Measurements from ENCODE around the gene ACTRT3. TPM values are rescaled to one million over a fixed set of nuclear protein-coding genes. Genes with fewer than 3 reads are reported as not detected.

Gene ACTRT3
- total RNA-seq, 1 donor from 2014 or later: 3.7 TPM

- Histone ChIP-seq H3K79me2 (ENCODE audit: insufficient read depth, low read length) (no peaks in the 10 kb centered on the region), H3K4me1 (ENCODE audit: insufficient read depth, low read length) (no peaks in the 10 kb centered on the region), H3K9me3 (ENCODE audit: insufficient read depth, low read depth, low read length) (no peaks in the 10 kb centered on the region), H3K9ac (ENCODE audit: low read length) (no peak overlapping the region), H3K4me2 (ENCODE audit: low read length) (no peak overlapping the region), H3K4me3 (ENCODE audit: insufficient read depth, low read depth, low read length) (no peak overlapping the region), H2AFZ (ENCODE audit: low read depth, low read length) (no peak overlapping the region), H3K27ac (ENCODE audit: low read depth, low read length) (no peak overlapping the region), H3K36me3 (ENCODE audit: insufficient read depth, low read length) (no peaks in the 10 kb centered on the region), H3K27me3 (ENCODE audit: insufficient read depth, low read length) (peaks cover 4% of the 10 kb centered on the region), H4K20me1 (ENCODE audit: insufficient read depth, low read length) (no peaks in the 10 kb centered on the region)
- no peaks in the 10 kb centered on the region for H3K4me1 Mint-ChIP-seq (ENCODE audit: low read depth, unreplicated experiment)
- no peak overlapping the region for H3K4me3 Mint-ChIP-seq (ENCODE audit: unreplicated experiment)
- H3K36me3 Mint-ChIP-seq (ENCODE audit: low read depth, unreplicated experiment): no peaks in the 10 kb centered on the region
- TF ChIP-seq CTCF (IDR thresholded peaks at IDR 0.05; ENCODE audit: insufficient read depth, low read depth, low read length): no peak
- no peak for TF ChIP-seq EZH2 (IDR thresholded peaks at IDR 0.05; ENCODE audit: insufficient read depth, low read length)
- no peaks in the 10 kb centered on the region for H3K27me3 Mint-ChIP-seq (ENCODE audit: low read depth, unreplicated experiment)
- FAIRE-seq (no peak), DNase-seq (ENCODE audit: low read depth) (no peak)
- H3K9me3 Mint-ChIP-seq (ENCODE audit: unreplicated experiment): no peaks in the 10 kb centered on the region
- no peak overlapping the region for H3K27ac Mint-ChIP-seq (ENCODE audit: unreplicated experiment)
Observed at GRCh38 chr3:169751875-169752274, 17.5 kb downstream of the ACTRT3 start.

GRCh38 chr3:169750665-169751064 lies 18.7 kb downstream of the ACTRT3 start:
- no peak overlapping the region for H3K9ac ChIP-seq (ENCODE audit: low read length)
- no peaks in the 10 kb centered on the region for H3K9me3 ChIP-seq (ENCODE audit: insufficient read depth, low read depth, low read length)
- no peaks in the 10 kb centered on the region for H3K79me2 ChIP-seq (ENCODE audit: insufficient read depth, low read length)
- H3K4me2 ChIP-seq (ENCODE audit: low read length): no peak overlapping the region
- no peak overlapping the region for H2AFZ ChIP-seq (ENCODE audit: low read depth, low read length)
- no peaks in the 10 kb centered on the region for H3K4me1 ChIP-seq (ENCODE audit: insufficient read depth, low read length)
- no peak overlapping the region for H3K27ac Mint-ChIP-seq (ENCODE audit: unreplicated experiment)
- no peak overlapping the region for H3K4me3 Mint-ChIP-seq (ENCODE audit: unreplicated experiment)
- DNase-seq (ENCODE audit: low read depth) (no peak), FAIRE-seq (no peak)
- H4K20me1 ChIP-seq (ENCODE audit: insufficient read depth, low read length): no peaks in the 10 kb centered on the region
- H3K27ac ChIP-seq (ENCODE audit: low read depth, low read length): no peak overlapping the region
- no peaks in the 10 kb centered on the region for H3K36me3 ChIP-seq (ENCODE audit: insufficient read depth, low read length)
- H3K9me3 Mint-ChIP-seq (ENCODE audit: unreplicated experiment): no peaks in the 10 kb centered on the region
- no peaks in the 10 kb centered on the region for H3K27me3 Mint-ChIP-seq (ENCODE audit: low read depth, unreplicated experiment)
- no peaks in the 10 kb centered on the region for H3K4me1 Mint-ChIP-seq (ENCODE audit: low read depth, unreplicated experiment)
- H3K36me3 Mint-ChIP-seq (ENCODE audit: low read depth, unreplicated experiment): no peaks in the 10 kb centered on the region
- no peak for TF ChIP-seq CTCF (IDR thresholded peaks at IDR 0.05; ENCODE audit: insufficient read depth, low read depth, low read length)
- TF ChIP-seq EZH2 (IDR thresholded peaks at IDR 0.05; ENCODE audit: insufficient read depth, low read length): no peak
- H3K27me3 ChIP-seq (ENCODE audit: insufficient read depth, low read length): peaks cover 7% of the 10 kb centered on the region
- H3K4me3 ChIP-seq (ENCODE audit: insufficient read depth, low read depth, low read length): no peak overlapping the region

GRCh38 chr3:169748670-169749069 lies 20.7 kb downstream of the ACTRT3 start:
- Histone ChIP-seq H2AFZ (ENCODE audit: low read depth, low read length) (no peak overlapping the region), H4K20me1 (ENCODE audit: insufficient read depth, low read length) (no peaks in the 10 kb centered on the region), H3K27ac (ENCODE audit: low read depth, low read length) (no peak overlapping the region), H3K4me2 (ENCODE audit: low read length) (no peak overlapping the region), H3K79me2 (ENCODE audit: insufficient read depth, low read length) (no peaks in the 10 kb centered on the region), H3K4me1 (ENCODE audit: insufficient read depth, low read length) (no peaks in the 10 kb centered on the region), H3K9ac (ENCODE audit: low read length) (no peak overlapping the region), H3K36me3 (ENCODE audit: insufficient read depth, low read length) (no peaks in the 10 kb centered on the region), H3K4me3 (ENCODE audit: insufficient read depth, low read depth, low read length) (no peak overlapping the region), H3K9me3 (ENCODE audit: insufficient read depth, low read depth, low read length) (no peaks in the 10 kb centered on the region), H3K27me3 (ENCODE audit: insufficient read depth, low read length) (peaks cover 7% of the 10 kb centered on the region)
- FAIRE-seq (no peak), DNase-seq (ENCODE audit: low read depth) (no peak)
- no peak for TF ChIP-seq EZH2 (IDR thresholded peaks at IDR 0.05; ENCODE audit: insufficient read depth, low read length)
- no peak for TF ChIP-seq CTCF (IDR thresholded peaks at IDR 0.05; ENCODE audit: insufficient read depth, low read depth, low read length)
- Mint-ChIP-seq H3K27me3 (ENCODE audit: low read depth, unreplicated experiment) (no peaks in the 10 kb centered on the region), H3K27ac (ENCODE audit: unreplicated experiment) (no peak overlapping the region), H3K4me3 (ENCODE audit: unreplicated experiment) (no peak overlapping the region), H3K9me3 (ENCODE audit: unreplicated experiment) (no peaks in the 10 kb centered on the region), H3K36me3 (ENCODE audit: low read depth, unreplicated experiment) (no peaks in the 10 kb centered on the region), H3K4me1 (ENCODE audit: low read depth, unreplicated experiment) (no peaks in the 10 kb centered on the region)
